ENCODE measurements around the gene FAP. TPM values are rescaled to one million over a fixed set of nuclear protein-coding genes. Genes with fewer than 3 reads are reported as not detected.

The FAP gene
- total and polyA plus RNA-seq, 2 of the 8 experiments (the other 6 are each of a cell fraction or from before 2014, with no cell fraction given) = not detected

- H3K14ac ChIP-seq (ENCODE audit: insufficient read length) = no peak overlapping the region
- no peak overlapping the region for H3K27ac ChIP-seq (ENCODE audit: low read depth, low read length)
- H2AFZ ChIP-seq (ENCODE audit: low read length) = no peak overlapping the region
- H3K4me3 ChIP-seq (ENCODE audit: extremely low read depth in 1 of 4, insufficient read depth in 2 of 4, low read depth in 3 of 4, low read length in 4 of 4) = no peak overlapping the region
- H3K23ac ChIP-seq (ENCODE audit: insufficient read length) = no peak overlapping the region
- H3K9me3 ChIP-seq (ENCODE audit: insufficient read depth in 2 of 2, low read depth in 1 of 2, low read length in 1 of 2) = no peaks in the 10 kb centered on the region
- no peak overlapping the region for H2BK5ac ChIP-seq (ENCODE audit: low read depth, low read length)
- H2BK12ac ChIP-seq (ENCODE audit: low read depth, low read length) = no peak overlapping the region
- H3K23me2 ChIP-seq (ENCODE audit: low read depth, low read length) = no peaks in the 10 kb centered on the region
- H4K5ac ChIP-seq (ENCODE audit: insufficient read length, low read depth, low read length) = no peak overlapping the region
- no peak overlapping the region for H4K91ac ChIP-seq (replicated peaks; ENCODE audit: insufficient read length, low read length)
- H3K79me2 ChIP-seq (ENCODE audit: control insufficient read depth in 1 of 2, insufficient read depth in 2 of 2, low read length in 2 of 2) = no peaks in the 10 kb centered on the region
- no peak for DNase-seq (ENCODE audit: low read depth in 1 of 2, low spot score in 2 of 2)
- H3K36me3 ChIP-seq (ENCODE audit: control insufficient read depth in 2 of 4, insufficient read depth in 4 of 4, low read length in 3 of 4) = no peaks in the 10 kb centered on the region
- H2BK15ac ChIP-seq (ENCODE audit: low read length) = no peak overlapping the region
- CTCF ChIA-PET (ENCODE audit: partially characterized antibody) = interaction anchor here (0.9 to 1.6 kb wide), 4 partner anchors 24 to 124 kb away, joined by 3 to 4 read pairs (median 4); no protein-coding TSS in a partner anchor
- POLR2A ChIA-PET (ENCODE audit: partially characterized antibody) = no interaction called here
- no peak overlapping the region for H3K4ac ChIP-seq (replicated peaks; ENCODE audit: insufficient read length, low read depth, low read length)
- 93% methylated on average over 4 of the region's 4 CpGs; no CpG with 5 or more reads in 1 of the 2 experiments for WGBS, 2 experiments (ENCODE audit: extremely low coverage in 1 of 2, insufficient coverage in 1 of 2, insufficient read length in 1 of 2, insufficient replicate concordance in 2 of 2, low coverage in 1 of 2, low lambda C conversion rate in 2 of 2, missing lambda C conversion rate in 1 of 2)
- H4K20me1 ChIP-seq (replicated peaks in 1 of 2; ENCODE audit: control insufficient read depth in 1 of 2, insufficient read depth in 2 of 2, low read length in 2 of 2) = no peaks in the 10 kb centered on the region
- H4K8ac ChIP-seq (ENCODE audit: extremely low read depth, insufficient read depth, low read length) = no peak overlapping the region
- H3K79me1 ChIP-seq (ENCODE audit: low read depth, low read length) = no peaks in the 10 kb centered on the region
- no peak for TF ChIP-seq SRF (IDR thresholded peaks at IDR 0.05; ENCODE audit: low read depth, low read length)
- TF ChIP-seq GTF2F1 (IDR thresholded peaks at IDR 0.05; ENCODE audit: borderline replicate concordance, low read depth, low read length) = no peak
- TF ChIP-seq TBP (IDR thresholded peaks at IDR 0.05; ENCODE audit: low read depth, low read length) = no peak
- TF ChIP-seq ATF3 (IDR thresholded peaks at IDR 0.05; ENCODE audit: insufficient read depth, low read depth, low read length) = no peak
- TF ChIP-seq RBBP5 (IDR thresholded peaks at IDR 0.05; ENCODE audit: borderline replicate concordance, low read depth, low read length) = no peak
- no peak for TF ChIP-seq SUZ12 (IDR thresholded peaks at IDR 0.05; ENCODE audit: low read length)
- TF ChIP-seq ATF2 (IDR thresholded peaks at IDR 0.05; ENCODE audit: low read length) = no peak
- no peak for TF ChIP-seq TAF1 (IDR thresholded peaks at IDR 0.05; ENCODE audit: low read depth, low read length)
- H3K4me2 ChIP-seq (ENCODE audit: insufficient read depth in 1 of 2, low read depth in 2 of 2, low read length in 2 of 2) = no peak overlapping the region
- no peak overlapping the region for H3K18ac ChIP-seq (ENCODE audit: extremely low read depth, low read length)
- FAIRE-seq = no peak
- H3K9ac ChIP-seq (replicated peaks in 1 of 4; ENCODE audit: extremely low read depth in 1 of 4, low read depth in 3 of 4, low read length in 3 of 4) = no peak overlapping the region
- no peaks in the 10 kb centered on the region for H3K27me3 ChIP-seq (replicated peaks in 1 of 4; ENCODE audit: control insufficient read depth in 3 of 4, extremely low read depth in 1 of 4, insufficient read depth in 3 of 4, low read length in 3 of 4)
- no peaks in the 10 kb centered on the region for H3K4me1 ChIP-seq (replicated peaks in 1 of 4; ENCODE audit: control insufficient read depth in 3 of 4, insufficient read depth in 4 of 4, low read length in 3 of 4)
- H2AK5ac ChIP-seq (ENCODE audit: low read depth, low read length) = no peak overlapping the region
- H3K56ac ChIP-seq (replicated peaks; ENCODE audit: insufficient read length, low read depth, low read length) = no peak overlapping the region
- no peak overlapping the region for H2BK20ac ChIP-seq (ENCODE audit: low read length)
- no peak overlapping the region for H2BK120ac ChIP-seq (replicated peaks; ENCODE audit: low read depth, low read length)
Observed at GRCh38 chr2:162277381-162277780, 34.1 kb upstream of the FAP start.

Data from H1 (cell line).